ENCODE measurements around the gene FAM204A.
A peak's percentile ranks its signal among the peaks of the same experiment; 100 is the strongest.

The FAM204A gene

DNA sequence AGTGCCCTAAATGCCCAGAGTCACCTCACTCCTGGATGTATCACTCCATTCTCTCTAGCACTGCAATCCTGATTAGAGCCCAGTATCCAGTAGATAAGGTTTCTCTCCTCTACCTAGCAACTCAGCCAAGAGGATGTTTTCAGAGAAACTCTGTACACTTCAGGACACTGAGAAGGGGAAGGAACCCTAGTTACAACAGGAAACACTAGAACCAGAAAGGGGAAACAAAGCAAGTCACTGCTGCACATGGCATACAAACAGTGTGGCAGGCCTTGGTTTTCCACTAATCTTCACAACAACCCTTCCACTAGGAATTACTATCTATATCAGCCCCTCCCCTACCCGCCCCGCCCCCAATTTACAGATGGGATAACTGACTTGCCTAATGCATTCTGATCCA lies 1.6 kb downstream of the FAM204A start:
- Histone ChIP-seq H3K36me3 (ENCODE audit: control insufficient read depth, insufficient read depth, low read length) (peaks cover 2% of the 10 kb centered on the region), H3K4me3 (replicated peaks; ENCODE audit: low read depth, low read length) (peak overlapping the region; percentile 82; the same call in 1 of the 2 replicates), H3K27me3 (replicated peaks; ENCODE audit: control insufficient read depth, insufficient read depth, low read length) (no peaks in the 10 kb centered on the region)
- no peak for DNase-seq (ENCODE audit: extremely low read depth, insufficient read length)
- TF ChIP-seq, protein P1, sequence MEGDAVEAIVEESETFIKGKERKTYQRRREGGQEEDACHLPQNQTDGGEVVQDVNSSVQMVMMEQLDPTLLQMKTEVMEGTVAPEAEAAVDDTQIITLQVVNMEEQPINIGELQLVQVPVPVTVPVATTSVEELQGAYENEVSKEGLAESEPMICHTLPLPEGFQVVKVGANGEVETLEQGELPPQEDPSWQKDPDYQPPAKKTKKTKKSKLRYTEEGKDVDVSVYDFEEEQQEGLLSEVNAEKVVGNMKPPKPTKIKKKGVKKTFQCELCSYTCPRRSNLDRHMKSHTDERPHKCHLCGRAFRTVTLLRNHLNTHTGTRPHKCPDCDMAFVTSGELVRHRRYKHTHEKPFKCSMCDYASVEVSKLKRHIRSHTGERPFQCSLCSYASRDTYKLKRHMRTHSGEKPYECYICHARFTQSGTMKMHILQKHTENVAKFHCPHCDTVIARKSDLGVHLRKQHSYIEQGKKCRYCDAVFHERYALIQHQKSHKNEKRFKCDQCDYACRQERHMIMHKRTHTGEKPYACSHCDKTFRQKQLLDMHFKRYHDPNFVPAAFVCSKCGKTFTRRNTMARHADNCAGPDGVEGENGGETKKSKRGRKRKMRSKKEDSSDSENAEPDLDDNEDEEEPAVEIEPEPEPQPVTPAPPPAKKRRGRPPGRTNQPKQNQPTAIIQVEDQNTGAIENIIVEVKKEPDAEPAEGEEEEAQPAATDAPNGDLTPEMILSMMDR (IDR thresholded peaks at IDR 0.05; ENCODE audit: insufficient read depth, low read length, poor library complexity, severe bottlenecking), result no peak

DNA sequence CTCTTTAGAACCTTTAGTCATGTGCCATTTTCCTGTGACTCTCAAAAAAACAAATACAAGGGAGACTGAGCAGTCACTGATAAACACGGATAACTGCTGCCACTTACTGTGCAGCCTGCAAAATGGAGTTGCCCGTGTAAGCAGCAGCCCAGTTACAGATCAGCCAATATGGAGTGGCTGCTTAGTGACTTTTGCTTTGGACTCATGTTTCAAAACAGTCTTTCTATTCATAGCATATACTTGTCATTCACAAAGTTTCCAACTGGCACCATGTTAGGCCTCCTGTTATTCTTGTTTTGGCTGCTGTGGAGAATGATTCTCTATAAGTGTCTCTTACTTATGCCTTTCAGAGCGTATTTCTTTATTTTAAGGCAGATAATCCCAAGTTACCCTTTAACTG lies 3.0 kb downstream of the FAM204A start:
- no peaks in the 10 kb centered on the region for H3K27me3 ChIP-seq (replicated peaks; ENCODE audit: control insufficient read depth, insufficient read depth, low read length)
- peaks cover 3% of the 10 kb centered on the region for H3K36me3 ChIP-seq (ENCODE audit: control insufficient read depth, insufficient read depth, low read length)
- TF ChIP-seq, protein P1 (IDR thresholded peaks at IDR 0.05; ENCODE audit: insufficient read depth, low read length, poor library complexity, severe bottlenecking), result no peak
- DNase-seq (ENCODE audit: extremely low read depth, insufficient read length), result no peak
- H3K4me3 ChIP-seq (replicated peaks; ENCODE audit: low read depth, low read length), result no peak overlapping the region

DNA sequence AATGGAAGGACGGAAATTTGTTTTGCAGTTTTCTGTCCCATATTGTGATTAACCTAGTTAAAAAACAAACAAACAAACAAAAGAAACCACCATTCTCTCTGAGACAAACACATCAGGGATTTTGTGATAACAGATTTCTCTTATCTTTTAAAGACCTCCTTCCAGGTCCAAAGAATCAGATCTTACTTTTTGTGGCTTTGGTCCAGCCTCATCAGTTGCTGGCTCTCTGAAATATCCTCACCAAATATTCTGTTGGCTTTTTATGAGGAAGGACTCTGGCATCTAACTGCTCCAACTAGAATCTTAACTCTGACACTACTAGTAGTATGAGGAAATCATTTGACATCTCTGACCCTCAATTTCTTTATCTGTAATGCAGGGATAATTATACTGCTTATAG lies 4.8 kb downstream of the FAM204A start:
- Histone ChIP-seq H3K4me3 (replicated peaks; ENCODE audit: low read depth, low read length) (no peak overlapping the region), H3K36me3 (ENCODE audit: control insufficient read depth, insufficient read depth, low read length) (peaks cover 5% of the 10 kb centered on the region), H3K27me3 (replicated peaks; ENCODE audit: control insufficient read depth, insufficient read depth, low read length) (no peaks in the 10 kb centered on the region)
- TF ChIP-seq, protein P1 (IDR thresholded peaks at IDR 0.05; ENCODE audit: insufficient read depth, low read length, poor library complexity, severe bottlenecking), result no peak
- DNase-seq (ENCODE audit: extremely low read depth, insufficient read length), result no peak

DNA sequence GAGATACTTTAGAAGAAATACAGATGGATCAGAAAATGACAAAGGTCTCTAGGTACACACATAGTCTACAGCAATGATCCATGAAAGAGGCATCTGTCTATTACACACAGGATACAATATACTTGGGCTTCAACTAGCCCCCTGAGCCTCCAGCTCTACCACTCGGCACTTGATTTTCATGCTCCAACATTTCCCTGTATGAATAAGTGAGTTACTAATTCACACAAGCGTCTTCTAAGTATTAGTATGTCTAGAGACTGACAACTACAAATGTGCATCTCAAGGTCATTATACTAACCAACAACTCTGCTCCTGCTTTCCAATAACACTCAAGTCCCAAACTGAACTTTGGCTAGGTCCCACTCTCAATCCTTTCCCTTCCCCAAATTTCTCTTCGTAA lies 8.3 kb downstream of the FAM204A start:
- H3K36me3 ChIP-seq (ENCODE audit: control insufficient read depth, insufficient read depth, low read length), result peaks cover 8% of the 10 kb centered on the region
- no peaks in the 10 kb centered on the region for H3K27me3 ChIP-seq (replicated peaks; ENCODE audit: control insufficient read depth, insufficient read depth, low read length)
- DNase-seq (ENCODE audit: extremely low read depth, insufficient read length), result no peak
- TF ChIP-seq, protein P1 (IDR thresholded peaks at IDR 0.05; ENCODE audit: insufficient read depth, low read length, poor library complexity, severe bottlenecking), result no peak
- H3K4me3 ChIP-seq (replicated peaks; ENCODE audit: low read depth, low read length), result no peak overlapping the region

DNA sequence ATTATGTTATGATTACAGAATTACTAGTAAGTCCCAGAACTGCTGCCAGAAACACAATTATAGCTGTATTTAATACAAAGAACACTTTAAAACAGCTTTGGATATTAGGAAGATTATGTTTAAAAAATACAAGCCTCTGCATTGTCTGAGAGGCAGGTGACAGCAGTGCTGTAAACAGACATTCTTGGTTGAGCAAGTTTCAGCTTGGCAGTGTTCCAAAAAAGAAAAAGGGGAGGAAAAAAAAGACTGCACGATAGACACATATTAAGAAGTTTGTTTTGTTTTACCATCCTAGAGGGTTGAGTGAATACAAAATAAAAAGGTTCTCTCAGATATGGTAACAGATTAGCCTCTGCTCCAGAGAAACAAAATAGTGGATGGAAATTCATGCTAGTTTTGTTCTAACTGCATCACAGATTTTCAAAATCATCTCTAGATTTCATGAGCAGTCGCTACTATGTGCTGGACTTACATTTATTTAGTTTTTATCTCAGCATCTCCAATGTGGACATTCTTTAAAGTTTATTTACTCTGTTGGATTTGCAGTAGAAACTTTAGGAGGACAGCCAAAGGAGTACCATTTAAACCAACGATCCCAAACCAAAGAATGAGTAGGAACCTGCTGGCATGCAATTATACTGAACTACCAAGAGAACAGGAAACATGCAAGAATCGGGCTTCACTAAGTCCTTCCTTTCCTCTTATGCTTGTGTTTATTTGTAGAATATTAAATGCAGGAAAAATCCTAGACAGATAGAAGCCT lies 9.0 kb downstream of the FAM204A start:
- no peak for DNase-seq (ENCODE audit: extremely low read depth, insufficient read length)
- Histone ChIP-seq H3K27me3 (replicated peaks; ENCODE audit: control insufficient read depth, insufficient read depth, low read length) (no peaks in the 10 kb centered on the region), H3K4me3 (replicated peaks; ENCODE audit: low read depth, low read length) (no peak overlapping the region), H3K36me3 (ENCODE audit: control insufficient read depth, insufficient read depth, low read length) (peaks cover 8% of the 10 kb centered on the region)
- TF ChIP-seq, protein P1 (IDR thresholded peaks at IDR 0.05; ENCODE audit: insufficient read depth, low read length, poor library complexity, severe bottlenecking), result no peak

Measured in GM06990 (cell line).